ENCODE results near the gene SERINC3. TPM values are rescaled to one million over a fixed set of nuclear protein-coding genes. Genes with fewer than 3 reads are reported as not detected.

SERINC3 gene
- total RNA-seq, 1 donor from 2014 or later, result 42.9 TPM

DNA sequence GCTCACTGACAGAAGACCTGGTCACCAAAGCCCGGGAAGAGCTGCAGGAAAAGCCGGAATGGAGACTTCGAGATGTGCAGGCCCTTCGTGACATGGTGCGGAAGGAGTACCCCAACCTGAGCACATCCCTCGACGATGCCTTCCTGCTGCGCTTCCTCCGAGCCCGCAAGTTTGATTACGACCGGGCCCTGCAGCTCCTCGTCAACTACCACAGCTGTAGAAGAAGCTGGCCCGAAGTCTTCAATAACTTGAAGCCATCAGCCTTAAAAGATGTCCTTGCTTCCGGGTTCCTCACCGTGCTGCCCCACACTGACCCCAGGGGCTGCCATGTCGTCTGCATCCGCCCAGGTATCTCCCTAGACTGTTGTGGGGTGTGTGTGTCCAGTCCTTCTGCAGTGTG is 41.8 kb downstream of the SERINC3 start:
- Mint-ChIP-seq H3K27me3 (ENCODE audit: low read depth) (no peaks in the 10 kb centered on the region), H3K36me3 (peaks cover 19% of the 10 kb centered on the region), H3K9me3 (no peaks in the 10 kb centered on the region), H3K4me1 (peaks cover 16% of the 10 kb centered on the region), H3K27ac (no peak overlapping the region), H3K4me3 (no peak overlapping the region)
- TF ChIP-seq, protein P1, sequence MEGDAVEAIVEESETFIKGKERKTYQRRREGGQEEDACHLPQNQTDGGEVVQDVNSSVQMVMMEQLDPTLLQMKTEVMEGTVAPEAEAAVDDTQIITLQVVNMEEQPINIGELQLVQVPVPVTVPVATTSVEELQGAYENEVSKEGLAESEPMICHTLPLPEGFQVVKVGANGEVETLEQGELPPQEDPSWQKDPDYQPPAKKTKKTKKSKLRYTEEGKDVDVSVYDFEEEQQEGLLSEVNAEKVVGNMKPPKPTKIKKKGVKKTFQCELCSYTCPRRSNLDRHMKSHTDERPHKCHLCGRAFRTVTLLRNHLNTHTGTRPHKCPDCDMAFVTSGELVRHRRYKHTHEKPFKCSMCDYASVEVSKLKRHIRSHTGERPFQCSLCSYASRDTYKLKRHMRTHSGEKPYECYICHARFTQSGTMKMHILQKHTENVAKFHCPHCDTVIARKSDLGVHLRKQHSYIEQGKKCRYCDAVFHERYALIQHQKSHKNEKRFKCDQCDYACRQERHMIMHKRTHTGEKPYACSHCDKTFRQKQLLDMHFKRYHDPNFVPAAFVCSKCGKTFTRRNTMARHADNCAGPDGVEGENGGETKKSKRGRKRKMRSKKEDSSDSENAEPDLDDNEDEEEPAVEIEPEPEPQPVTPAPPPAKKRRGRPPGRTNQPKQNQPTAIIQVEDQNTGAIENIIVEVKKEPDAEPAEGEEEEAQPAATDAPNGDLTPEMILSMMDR (IDR thresholded peaks at IDR 0.05; ENCODE audit: unreplicated experiment), result no peak
- no peak for DNase-seq (ENCODE audit: low spot score in 2 of 2, unreplicated experiment in 2 of 2)

DNA sequence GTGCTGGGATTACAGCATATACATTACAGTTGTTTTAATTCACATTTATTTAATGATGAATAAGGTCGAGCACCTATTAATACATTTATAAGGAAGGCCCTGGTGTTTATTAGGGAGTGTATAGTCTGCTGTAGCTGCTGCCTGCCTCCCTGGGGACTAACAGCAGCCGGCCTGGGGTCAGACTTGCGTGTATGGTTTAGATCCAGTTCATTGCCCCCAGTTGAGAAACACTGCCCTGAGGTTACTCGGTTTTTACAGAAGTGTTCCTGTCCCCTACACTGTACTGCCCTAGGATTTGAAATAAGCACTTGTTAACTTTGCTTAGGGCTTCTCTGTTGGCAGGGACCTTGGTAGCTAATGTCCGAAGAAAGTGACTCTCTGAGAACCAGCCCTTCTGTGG is 42.2 kb downstream of the SERINC3 start:
- no peak overlapping the region for H3K4me3 Mint-ChIP-seq
- no peak for DNase-seq (ENCODE audit: low spot score in 2 of 2, unreplicated experiment in 2 of 2)
- H3K27me3 Mint-ChIP-seq (ENCODE audit: low read depth), result no peaks in the 10 kb centered on the region
- TF ChIP-seq, protein P1 (IDR thresholded peaks at IDR 0.05; ENCODE audit: unreplicated experiment), result no peak
- H3K9me3 Mint-ChIP-seq, result no peaks in the 10 kb centered on the region
- H3K4me1 Mint-ChIP-seq, result peaks cover 18% of the 10 kb centered on the region
- no peak overlapping the region for H3K27ac Mint-ChIP-seq
- H3K36me3 Mint-ChIP-seq, result peaks cover 17% of the 10 kb centered on the region

DNA sequence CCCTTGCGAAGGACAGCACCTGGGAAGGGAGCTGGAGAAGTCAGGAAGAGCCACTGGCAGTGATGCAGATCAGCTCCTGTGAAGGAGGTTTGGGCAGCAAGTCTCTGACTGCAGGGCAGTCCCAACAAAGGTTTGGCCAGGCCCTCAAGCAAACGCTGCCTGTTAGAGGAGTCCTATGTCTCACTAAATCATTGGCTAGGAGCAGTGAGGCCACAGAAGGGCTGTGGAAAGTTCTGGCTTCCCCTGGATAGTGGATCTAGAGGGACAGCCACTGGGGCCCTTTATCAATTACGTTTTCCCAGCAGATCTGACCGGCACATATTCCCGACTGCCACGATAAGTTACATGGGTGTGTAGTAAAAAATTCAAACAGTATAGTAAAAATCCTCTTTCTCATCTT is 43.7 kb downstream of the SERINC3 start:
- no peak overlapping the region for H3K27ac Mint-ChIP-seq
- H3K27me3 Mint-ChIP-seq (ENCODE audit: low read depth), result no peaks in the 10 kb centered on the region
- no peak for DNase-seq (ENCODE audit: low spot score in 2 of 2, unreplicated experiment in 2 of 2)
- peaks cover 18% of the 10 kb centered on the region for H3K4me1 Mint-ChIP-seq
- H3K36me3 Mint-ChIP-seq, result peaks cover 15% of the 10 kb centered on the region
- TF ChIP-seq, protein P1 (IDR thresholded peaks at IDR 0.05; ENCODE audit: unreplicated experiment), result no peak
- H3K9me3 Mint-ChIP-seq, result no peaks in the 10 kb centered on the region
- H3K4me3 Mint-ChIP-seq, result no peak overlapping the region

DNA sequence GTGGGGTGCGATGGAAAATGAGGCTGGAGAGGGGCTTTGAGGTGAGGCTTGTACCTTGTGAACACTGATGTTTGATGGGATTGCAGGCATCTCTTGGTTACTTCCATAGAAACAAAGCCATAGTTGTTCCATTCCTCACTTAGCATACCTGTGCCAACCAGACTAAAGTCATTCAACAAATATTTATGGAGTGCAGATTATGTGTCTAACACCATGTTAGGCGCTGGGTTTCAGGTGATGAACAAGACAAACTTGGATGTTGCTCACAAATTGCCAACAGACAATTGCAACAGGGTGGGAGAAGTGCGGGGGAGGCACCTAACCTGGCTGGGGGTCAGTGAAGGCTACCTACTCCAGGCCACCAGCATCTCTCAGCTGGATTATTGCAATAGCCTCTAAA is 44.7 kb downstream of the SERINC3 start:
- Mint-ChIP-seq H3K4me1 (peaks cover 18% of the 10 kb centered on the region), H3K4me3 (peak overlapping the region; percentile 45), H3K9me3 (no peaks in the 10 kb centered on the region), H3K36me3 (peaks cover 11% of the 10 kb centered on the region), H3K27ac (no peak overlapping the region), H3K27me3 (ENCODE audit: low read depth) (no peaks in the 10 kb centered on the region)
- TF ChIP-seq, protein P1 (IDR thresholded peaks at IDR 0.05; ENCODE audit: unreplicated experiment), result no peak
- DNase-seq (ENCODE audit: low spot score in 2 of 2, unreplicated experiment in 2 of 2), result no peak

DNA sequence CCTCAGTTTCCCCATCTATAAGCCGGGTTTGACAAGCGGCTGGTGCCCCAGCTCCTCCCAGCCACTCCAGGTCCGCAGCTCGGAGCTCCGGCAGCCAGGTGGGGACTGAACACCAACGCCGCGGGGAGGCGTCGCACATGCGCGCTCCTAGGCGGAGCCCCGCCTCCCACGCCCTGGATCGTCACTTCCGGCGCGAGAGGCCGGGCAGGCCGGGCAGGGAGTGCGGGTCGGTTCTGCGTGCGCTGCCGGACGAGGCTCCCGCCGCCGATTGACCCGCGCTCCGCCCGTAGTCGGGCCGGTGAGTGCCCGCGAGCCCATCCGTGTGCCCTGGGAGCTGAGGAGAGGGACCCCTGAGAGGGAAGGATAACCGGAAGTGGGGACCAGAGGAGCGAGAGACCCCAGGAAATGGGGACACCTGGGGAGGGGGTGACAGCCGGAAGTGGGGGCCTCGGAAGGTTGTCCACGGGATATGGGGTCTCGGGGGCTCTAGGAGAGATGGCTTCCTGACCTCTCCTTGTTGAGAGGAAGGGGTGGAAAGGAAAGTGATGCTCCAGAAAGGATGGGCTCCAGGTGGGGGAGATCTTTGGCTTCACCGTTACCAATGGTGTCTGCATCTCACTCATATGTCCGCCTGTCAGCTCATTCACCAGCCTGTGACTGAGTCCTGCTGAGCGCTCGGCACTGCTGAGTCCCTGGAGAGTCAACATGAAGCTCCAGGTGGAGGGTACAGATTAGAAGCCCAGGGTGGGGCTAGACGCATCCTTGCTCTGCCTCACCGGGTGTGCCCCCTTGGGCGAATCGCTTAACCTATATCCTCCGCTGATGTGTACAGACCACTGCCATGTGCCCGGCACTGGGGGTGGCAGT is 45.9 kb downstream of the SERINC3 start, which contains the start of gene TTPAL:
TSS of gene TTPAL (plus strand) at position 181 of the 867 bp plus-strand sequence. CDS start 4,126 bp downstream, outside the sequence.
- Mint-ChIP-seq H3K9me3 (no peaks in the 10 kb centered on the region), H3K36me3 (peaks cover under 1% of the 10 kb centered on the region), H3K4me1 (peaks cover 18% of the 10 kb centered on the region), H3K4me3 (peak within 1 kb of the TSS; percentile 92), H3K27me3 (ENCODE audit: low read depth) (peaks cover 2% of the 10 kb centered on the region), H3K27ac (peak within 1 kb of the TSS; percentile 95)
- TF ChIP-seq, protein P1 (IDR thresholded peaks at IDR 0.05; ENCODE audit: unreplicated experiment), result no peak
- peak; percentile 83 to 92 for DNase-seq (ENCODE audit: low spot score in 2 of 2, unreplicated experiment in 2 of 2)

All from mesothelial cell of epicardium (in vitro differentiated cells).